Glutamatergic neuron (in vitro differentiated cells): Measurements from ENCODE around the gene CAPN13. TPM values are rescaled to one million over a fixed set of nuclear protein-coding genes. Genes with fewer than 3 reads are reported as not detected.

Experiments used
- DNase-seq: peaks from one replicate; pipeline ENCODE4 v3.0.0; 2022
- H3K27ac Mint-ChIP-seq: one replicate; pipeline ENCODE4 v1.8.0; 2020; ENCODE audit warnings: mild to moderate bottlenecking, mixed read lengths, inconsistent platforms; ENCODE audit not compliant: unreplicated experiment
- H3K27me3 Mint-ChIP-seq: one replicate; pipeline ENCODE4 v1.8.0; 2020; ENCODE audit warnings: mild to moderate bottlenecking, moderate library complexity, mixed read lengths, inconsistent platforms; ENCODE audit not compliant: unreplicated experiment
- H3K36me3 Mint-ChIP-seq: one replicate; pipeline ENCODE4 v1.8.0; 2020; ENCODE audit warnings: mild to moderate bottlenecking, mixed read lengths, inconsistent platforms; ENCODE audit not compliant: unreplicated experiment
- H3K4me1 Mint-ChIP-seq: one replicate; pipeline ENCODE4 v1.8.0; 2020; ENCODE audit warnings: mild to moderate bottlenecking, low read depth, mixed read lengths, inconsistent platforms; ENCODE audit not compliant: unreplicated experiment
- H3K4me3 Mint-ChIP-seq: one replicate; pipeline ENCODE4 v1.8.0; 2020; ENCODE audit warnings: mild to moderate bottlenecking, mixed read lengths, inconsistent platforms; ENCODE audit not compliant: unreplicated experiment
- H3K9me3 Mint-ChIP-seq: one replicate; pipeline ENCODE4 v1.8.0; 2020; ENCODE audit warnings: mild to moderate bottlenecking, moderate library complexity, mixed read lengths, inconsistent platforms; ENCODE audit not compliant: unreplicated experiment
- CTCF ChIP-seq: fragments of 200-600 bp; sonication (generic); IDR thresholded peaks from one replicate; pipeline ENCODE4 v1.5.0; 2021; ENCODE audit not compliant: partially characterized antibody, unreplicated experiment
- total RNA-seq: library from RNA; stranded (reverse); fragmentation: NEBNext Ultra II Directional; extraction: Animal tissue kit (Norgen Biotek cat#: 25700); gene quantifications from one replicate; pipeline ENCODE4 v1.2.1, GENCODE V29; 2021; ENCODE audit not compliant: unreplicated experiment

Gene CAPN13
- total RNA-seq, 1 donor from 2014 or later = not detected

DNA sequence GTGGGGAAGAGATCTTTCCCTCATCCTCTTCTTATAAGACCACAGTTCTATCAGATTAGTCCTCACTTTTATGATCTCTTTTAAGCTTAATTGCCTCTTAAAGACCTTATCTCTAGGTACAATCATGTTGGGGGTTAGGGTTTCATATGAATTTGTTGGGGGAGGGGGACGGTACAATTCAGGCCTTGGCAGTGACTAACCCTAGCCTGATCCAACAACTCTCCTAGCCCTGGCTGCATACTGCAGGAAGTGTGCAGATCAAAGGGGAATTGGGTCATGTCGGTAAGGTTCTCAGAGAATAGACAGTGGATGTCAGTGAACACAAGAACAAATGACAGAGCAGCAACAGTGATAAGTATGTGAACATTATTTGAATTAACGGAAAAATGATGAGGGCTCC lies 16.4 kb downstream of the CAPN13 start:
- TF ChIP-seq CTCF = no peak
- no peaks in the 10 kb centered on the region for H3K36me3 Mint-ChIP-seq
- H3K4me3 Mint-ChIP-seq = no peak overlapping the region
- peaks cover 3% of the 10 kb centered on the region for H3K27me3 Mint-ChIP-seq
- no peak for DNase-seq
- H3K9me3 Mint-ChIP-seq = no peaks in the 10 kb centered on the region
- no peak overlapping the region for H3K27ac Mint-ChIP-seq
- no peaks in the 10 kb centered on the region for H3K4me1 Mint-ChIP-seq

DNA sequence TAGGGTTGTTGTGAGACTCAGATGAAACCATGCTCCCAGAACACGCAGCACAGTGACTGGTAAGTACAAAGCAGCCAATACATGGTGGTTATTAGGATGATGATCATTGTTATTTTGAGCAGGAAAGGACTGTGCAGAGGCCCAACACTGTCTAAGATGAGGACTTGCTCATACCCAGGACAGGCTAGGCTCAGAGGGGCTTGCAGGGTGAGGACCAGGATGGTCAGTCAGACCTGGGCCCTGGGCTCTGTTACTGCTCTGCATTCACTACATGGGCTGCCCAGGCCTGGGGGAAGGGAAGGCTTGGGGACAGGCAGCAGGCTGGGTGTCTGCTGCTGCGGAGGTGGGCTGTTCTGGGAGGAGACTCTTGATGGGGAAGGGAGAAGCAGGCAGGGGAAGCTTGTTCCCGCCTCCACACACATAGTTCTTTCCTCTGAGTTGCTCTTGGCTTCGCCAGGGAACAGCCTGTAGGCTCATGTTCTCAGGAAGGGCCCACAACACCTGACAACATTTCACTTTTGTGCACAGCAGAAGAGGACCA lies 17.5 kb downstream of the CAPN13 start:
- Mint-ChIP-seq H3K4me3 (no peak overlapping the region), H3K9me3 (no peaks in the 10 kb centered on the region), H3K27ac (no peak overlapping the region), H3K36me3 (no peaks in the 10 kb centered on the region), H3K27me3 (peaks cover 3% of the 10 kb centered on the region), H3K4me1 (no peaks in the 10 kb centered on the region)
- no peak for DNase-seq
- no peak for TF ChIP-seq CTCF

DNA sequence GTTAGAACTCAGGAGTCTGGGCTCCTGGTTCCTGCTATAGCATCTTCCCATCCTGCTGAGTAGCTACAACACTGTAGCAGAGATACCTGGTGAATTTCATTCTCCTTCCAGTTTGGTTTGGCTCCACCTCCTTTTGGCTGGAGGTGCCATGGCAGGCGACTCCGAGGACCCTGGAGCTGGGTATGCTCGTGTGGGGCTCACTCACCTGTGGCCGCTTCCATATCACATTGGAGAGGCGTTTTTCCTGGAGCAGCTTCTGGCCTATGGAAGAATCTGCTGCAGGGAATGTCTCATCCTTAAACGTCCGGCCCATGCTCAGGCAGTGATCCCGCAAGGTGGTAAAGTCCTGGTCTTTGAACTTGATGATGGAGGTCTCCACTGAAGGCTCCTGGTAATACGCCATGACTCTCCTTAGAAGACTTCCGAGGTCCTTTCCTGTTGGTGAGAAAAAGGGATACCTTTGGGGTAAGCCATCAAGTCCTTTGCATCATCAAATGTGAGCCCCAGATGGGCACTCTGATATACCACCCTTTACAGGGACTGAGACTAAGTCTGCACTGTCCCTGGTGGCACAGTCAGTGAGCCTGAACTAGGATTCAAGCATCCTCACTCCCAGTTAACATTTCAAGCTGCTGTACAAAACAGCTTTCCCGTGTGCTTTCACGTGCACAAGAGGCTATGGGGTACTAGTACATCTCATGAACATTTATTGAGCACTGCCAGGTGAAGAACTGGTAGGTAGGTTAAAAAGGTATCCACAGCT lies 20.1 kb downstream of the CAPN13 start:
- DNase-seq = no peak
- H3K27ac Mint-ChIP-seq = no peak overlapping the region
- TF ChIP-seq CTCF = no peak
- peaks cover 3% of the 10 kb centered on the region for H3K27me3 Mint-ChIP-seq
- no peaks in the 10 kb centered on the region for H3K36me3 Mint-ChIP-seq
- no peaks in the 10 kb centered on the region for H3K4me1 Mint-ChIP-seq
- no peaks in the 10 kb centered on the region for H3K9me3 Mint-ChIP-seq
- no peak overlapping the region for H3K4me3 Mint-ChIP-seq

GRCh38 chr2:30784682-30785081 lies 22.6 kb downstream of the CAPN13 start:
- no peaks in the 10 kb centered on the region for H3K36me3 Mint-ChIP-seq
- H3K27me3 Mint-ChIP-seq = no peaks in the 10 kb centered on the region
- H3K4me1 Mint-ChIP-seq = no peaks in the 10 kb centered on the region
- TF ChIP-seq CTCF = no peak
- H3K27ac Mint-ChIP-seq = no peak overlapping the region
- no peak overlapping the region for H3K4me3 Mint-ChIP-seq
- H3K9me3 Mint-ChIP-seq = no peaks in the 10 kb centered on the region
- no peak for DNase-seq

DNA sequence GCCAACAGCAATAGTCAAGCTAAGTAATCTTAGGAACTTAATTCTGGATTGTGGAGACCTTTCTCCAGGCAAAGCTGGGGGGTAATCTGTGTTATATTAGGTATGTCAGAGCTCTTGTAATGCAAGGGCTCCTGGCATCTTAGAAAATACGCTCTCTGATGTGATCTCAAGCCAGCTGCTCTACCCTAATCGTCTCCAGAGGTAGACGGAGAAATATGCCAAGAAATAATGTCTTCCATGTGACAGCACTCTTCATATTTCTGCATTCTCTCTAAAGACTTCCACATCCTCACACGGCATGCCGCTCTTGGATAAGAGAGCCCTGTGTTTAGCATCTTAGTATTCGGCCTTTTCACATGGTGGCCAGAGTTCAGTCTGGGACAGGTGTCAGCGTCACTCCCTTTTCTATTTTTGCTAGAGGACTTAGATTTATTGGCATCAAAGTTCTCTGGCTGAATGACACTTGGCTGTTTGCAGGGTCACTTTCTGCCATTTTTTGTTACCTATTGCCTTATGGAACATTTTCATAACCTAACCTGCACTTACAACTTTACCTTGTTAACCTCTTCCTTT lies 25.2 kb downstream of the CAPN13 start:
- Mint-ChIP-seq H3K27me3 (no peaks in the 10 kb centered on the region), H3K4me3 (no peak overlapping the region), H3K4me1 (no peaks in the 10 kb centered on the region), H3K36me3 (no peaks in the 10 kb centered on the region), H3K9me3 (peaks cover 2% of the 10 kb centered on the region), H3K27ac (no peak overlapping the region)
- TF ChIP-seq CTCF = no peak
- DNase-seq = no peak
